DMS53 treated with DMSO at 0.1 percent for 48 hours (cell line): ENCODE results near the gene STIL.
"Not testable (repeated sequence)": the region's sequence is repeated elsewhere in the genome, so short reads cannot be mapped to it uniquely, and the experiment has no call there.

ENCODE experiments used
- DNase-seq: peaks from one replicate; lab custom pipeline; 2025; ENCODE audit not compliant: unreplicated experiment; lab: John Stamatoyannopoulos, UW

The STIL gene

GRCh38 chr1:47313915-47314664 lies at the start of gene STIL:
Gene STIL (minus strand): TSS chr1:47314147. CDS start chr1:47310319, 3,828 bp downstream.
- DNase-seq: peak; percentile 100

GRCh38 chr1:47362828-47363227 lies 48.9 kb upstream of the STIL start:
- no peak for DNase-seq

GRCh38 chr1:47361380-47361779 lies 47.4 kb upstream of the STIL start:
- DNase-seq: no peak

- no peak for DNase-seq
These were observed 37.4 kb upstream of the STIL start for GRCh38 chr1:47351305-47351704.

- DNase-seq: no peak
These were observed 34.3 kb upstream of the STIL start for GRCh38 chr1:47348246-47348645.

GRCh38 chr1:47347735-47348134 lies 33.8 kb upstream of the STIL start:
- no peak for DNase-seq

GRCh38 chr1:47346979-47347378 lies 33.0 kb upstream of the STIL start:
- not testable (repeated sequence) for DNase-seq

- DNase-seq: no peak
These were observed 26.3 kb upstream of the STIL start for GRCh38 chr1:47340227-47340626.

GRCh38 chr1:47338249-47339077 lies 24.5 kb upstream of the STIL start:
- no peak for DNase-seq

- no peak for DNase-seq
These were observed 23.4 kb upstream of the STIL start for GRCh38 chr1:47337350-47337749.

- no peak for DNase-seq
These were observed 21.0 kb upstream of the STIL start for GRCh38 chr1:47334765-47335435.

GRCh38 chr1:47333922-47334764 lies 20.2 kb upstream of the STIL start:
- peak; percentile 87 for DNase-seq

GRCh38 chr1:47333578-47333921 lies 19.6 kb upstream of the STIL start, which contains the start of gene CMPK1:
Gene CMPK1 (plus strand): TSS chr1:47333790. CDS start chr1:47333946, 156 bp downstream.
- peak; percentile 94 for DNase-seq

- no peak for DNase-seq
These were observed 19.0 kb upstream of the STIL start for GRCh38 chr1:47332779-47333577.

GRCh38 chr1:47331875-47332274 lies 17.9 kb upstream of the STIL start:
- no peak for DNase-seq

GRCh38 chr1:47330212-47330611 lies 16.3 kb upstream of the STIL start:
- DNase-seq: no peak

- DNase-seq: no peak
These were observed 15.0 kb upstream of the STIL start for GRCh38 chr1:47328992-47329391.

- DNase-seq: no peak
These were observed 12.3 kb upstream of the STIL start for GRCh38 chr1:47326271-47326670.

GRCh38 chr1:47325528-47325927 lies 11.6 kb upstream of the STIL start:
- peak; percentile 98 for DNase-seq

GRCh38 chr1:47324682-47325081 lies 10.7 kb upstream of the STIL start:
- no peak for DNase-seq
